Effector memory CD4-positive, alpha-beta T cell (primary cell): Measurements from ENCODE around the gene HSPA1L.
A peak's percentile ranks its signal among the peaks of the same experiment; 100 is the strongest.
"Not testable (repeated sequence)": the region's sequence is repeated elsewhere in the genome, so short reads cannot be mapped to it uniquely, and the experiment has no call there.

Experiments
- DNase-seq, 3 donors: peaks; one replicate each; pipeline ENCODE4 v3.0.0-alpha.2; 2020
- H3K27ac ChIP-seq: 2 replicates; pipeline ENCODE4 v1.7.0; 2013; ENCODE audit warnings: mild to moderate bottlenecking, low read length, moderate library complexity; ENCODE audit not compliant: insufficient read depth, poor library complexity, severe bottlenecking
- H3K27me3 ChIP-seq: replicated peaks from 2 replicates; pipeline ENCODE4 v1.7.0; 2013; ENCODE audit warnings: mild to moderate bottlenecking, low read length; ENCODE audit not compliant: insufficient read depth, control insufficient read depth, poor library complexity, severe bottlenecking
- H3K36me3 ChIP-seq: 2 replicates; pipeline ENCODE4 v1.7.0; 2013; ENCODE audit warnings: mild to moderate bottlenecking, low read length, moderate library complexity; ENCODE audit not compliant: control insufficient read depth, insufficient read depth
- H3K4me1 ChIP-seq: 2 replicates; pipeline ENCODE4 v1.7.0; 2013; ENCODE audit warnings: low read length, mild to moderate bottlenecking; ENCODE audit not compliant: control insufficient read depth, insufficient read depth, poor library complexity, severe bottlenecking
- H3K4me3 ChIP-seq: 2 replicates; pipeline ENCODE4 v1.7.0; 2013; ENCODE audit warnings: low read length, low read depth, mild to moderate bottlenecking; ENCODE audit not compliant: insufficient read depth, poor library complexity, severe bottlenecking
- H3K9me3 ChIP-seq: 2 replicates; pipeline ENCODE4 v1.7.0; 2013; ENCODE audit warnings: mild to moderate bottlenecking, low read length, moderate library complexity; ENCODE audit not compliant: control insufficient read depth
- total RNA-seq, 3 donors: gene quantifications; one replicate each; lab custom pipeline; 2026; lab: John Stamatoyannopoulos, UW

The HSPA1L gene
- 7.4 to 9.1 (median 9.1) reads per million in 3 donors for total RNA-seq

DNA sequence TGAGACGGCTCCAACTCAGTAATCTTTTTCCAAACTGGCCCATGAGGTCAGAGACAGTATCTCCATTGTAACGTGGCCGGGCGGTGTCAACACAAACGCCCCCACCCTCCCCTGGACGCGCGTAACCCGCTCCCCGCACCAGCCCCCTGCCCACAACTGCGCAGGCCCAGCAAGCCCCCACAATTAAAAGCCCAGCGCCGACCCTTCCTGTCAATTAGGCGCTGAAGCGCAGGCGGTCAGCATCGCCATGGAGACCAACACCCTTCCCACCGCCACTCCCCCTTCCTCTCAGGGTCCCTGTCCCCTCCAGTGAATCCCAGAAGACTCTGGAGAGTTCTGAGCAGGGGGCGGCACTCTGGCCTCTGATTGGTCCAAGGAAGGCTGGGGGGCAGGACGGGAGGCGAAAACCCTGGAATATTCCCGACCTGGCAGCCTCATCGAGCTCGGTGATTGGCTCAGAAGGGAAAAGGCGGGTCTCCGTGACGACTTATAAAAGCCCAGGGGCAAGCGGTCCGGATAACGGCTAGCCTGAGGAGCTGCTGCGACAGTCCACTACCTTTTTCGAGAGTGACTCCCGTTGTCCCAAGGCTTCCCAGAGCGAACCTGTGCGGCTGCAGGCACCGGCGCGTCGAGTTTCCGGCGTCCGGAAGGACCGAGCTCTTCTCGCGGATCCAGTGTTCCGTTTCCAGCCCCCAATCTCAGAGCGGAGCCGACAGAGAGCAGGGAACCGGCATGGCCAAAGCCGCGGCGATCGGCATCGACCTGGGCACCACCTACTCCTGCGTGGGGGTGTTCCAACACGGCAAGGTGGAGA lies at the start of gene HSPA1L, which contains the start of gene HSPA1A:
Gene HSPA1L, minus strand, starts transcription at position 259 of the 814 bp plus-strand sequence. CDS start 3,311 bp downstream, outside the sequence.
Gene HSPA1A, plus strand, starts transcription at position 519 of the 814 bp plus-strand sequence. Its CDS starts 214 bp downstream, at position 733.
- DNase-seq, result peak; percentile 50 to 72 (median 52)
- Histone ChIP-seq H3K36me3 (peaks cover 12% of the 10 kb centered on the region), H3K9me3 (no peaks in the 10 kb centered on the region), H3K4me1 (peaks cover 23% of the 10 kb centered on the region), H3K27ac (peak within 1 kb of the TSS; percentile 81), H3K27me3 (no peaks in the 10 kb centered on the region), H3K4me3 (peak within 1 kb of the TSS; percentile 92)

DNA sequence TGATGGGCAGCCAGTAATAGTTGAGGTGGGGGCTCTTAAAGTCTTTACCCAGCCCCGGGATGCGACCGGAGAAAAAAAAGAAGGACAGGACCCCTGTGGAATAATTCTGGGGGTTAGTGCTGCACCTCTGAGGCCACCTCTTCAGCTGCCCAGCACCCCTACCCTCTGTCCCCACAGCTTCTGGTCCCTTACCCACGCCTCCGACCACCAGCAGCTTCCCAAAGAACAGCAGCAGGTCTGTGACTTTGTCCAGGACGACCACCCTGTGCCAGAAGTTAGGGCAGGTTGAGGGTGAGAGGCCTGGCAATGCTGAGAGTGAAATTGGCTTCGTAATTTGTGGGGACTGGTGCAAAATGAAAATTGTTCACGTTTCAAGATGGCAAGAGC lies 49.7 kb upstream of the HSPA1L start:
- H3K36me3 ChIP-seq, result peaks cover 9% of the 10 kb centered on the region
- DNase-seq, result no peak
- H3K4me3 ChIP-seq, result no peak overlapping the region
- no peak overlapping the region for H3K27ac ChIP-seq
- no peaks in the 10 kb centered on the region for H3K9me3 ChIP-seq
- H3K27me3 ChIP-seq, result no peaks in the 10 kb centered on the region
- H3K4me1 ChIP-seq, result peaks cover 16% of the 10 kb centered on the region

GRCh38 chr6:31864123-31864562 lies 49.1 kb upstream of the HSPA1L start:
- H3K27me3 ChIP-seq, H3K9me3 ChIP-seq, DNase-seq: not testable (repeated sequence)
- H3K36me3 ChIP-seq, result peaks cover 15% of the 10 kb centered on the region
- H3K27ac ChIP-seq, result peak overlapping the region; percentile 87
- peak overlapping the region; percentile 56 for H3K4me3 ChIP-seq
- peaks cover 16% of the 10 kb centered on the region for H3K4me1 ChIP-seq

GRCh38 chr6:31862344-31863235 lies 47.5 kb upstream of the HSPA1L start, which contains the start of gene NEU1:
NEU1 (minus strand) TSS chr6:31862821; CDS start chr6:31862776, 45 bp downstream.
- Histone ChIP-seq H3K4me3 (peak within 1 kb of the TSS; percentile 78), H3K4me1 (peaks cover 16% of the 10 kb centered on the region), H3K36me3 (peaks cover 17% of the 10 kb centered on the region), H3K9me3 (no peaks in the 10 kb centered on the region), H3K27ac (peak within 1 kb of the TSS; percentile 89), H3K27me3 (no peaks in the 10 kb centered on the region)
- peak; percentile 100 for DNase-seq

- Histone ChIP-seq H3K9me3 (no peaks in the 10 kb centered on the region), H3K36me3 (peaks cover 17% of the 10 kb centered on the region), H3K27ac (peak overlapping the region; percentile 89), H3K4me1 (peaks cover 16% of the 10 kb centered on the region), H3K4me3 (peak overlapping the region; percentile 78), H3K27me3 (no peaks in the 10 kb centered on the region)
- DNase-seq, result no peak
Observed at GRCh38 chr6:31861919-31862343, 46.8 kb upstream of the HSPA1L start.

- Histone ChIP-seq H3K4me3 (no peak overlapping the region), H3K27ac (no peak overlapping the region), H3K9me3 (no peaks in the 10 kb centered on the region), H3K27me3 (no peaks in the 10 kb centered on the region), H3K4me1 (peaks cover 16% of the 10 kb centered on the region), H3K36me3 (peaks cover 17% of the 10 kb centered on the region)
- DNase-seq, result no peak
Observed at GRCh38 chr6:31861150-31861549, 46.1 kb upstream of the HSPA1L start.

- Histone ChIP-seq H3K36me3 (peaks cover 17% of the 10 kb centered on the region), H3K4me1 (peaks cover 16% of the 10 kb centered on the region), H3K27ac (no peak overlapping the region), H3K27me3 (no peaks in the 10 kb centered on the region), H3K9me3 (no peaks in the 10 kb centered on the region), H3K4me3 (no peak overlapping the region)
- DNase-seq, result no peak
Observed at GRCh38 chr6:31860349-31860748, 45.3 kb upstream of the HSPA1L start.

DNA sequence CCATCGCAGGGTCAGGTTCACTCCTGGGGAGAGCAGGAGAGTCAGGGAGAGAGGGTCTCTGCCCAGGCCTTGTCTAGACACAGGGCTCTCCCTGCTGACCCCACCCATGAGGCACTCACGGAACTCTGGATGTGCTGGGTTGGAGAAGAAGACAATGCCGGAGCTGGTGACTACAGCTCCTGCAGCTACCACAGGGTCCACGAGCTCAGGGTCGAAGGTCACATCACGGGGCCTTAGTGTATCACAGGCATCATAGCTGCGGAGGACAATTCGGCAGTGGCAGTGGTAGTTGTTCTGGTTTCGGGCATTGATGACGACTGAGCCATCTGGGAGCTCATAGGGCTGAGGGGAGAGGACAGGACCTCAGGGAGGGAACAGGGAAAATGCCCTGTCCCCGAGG lies 44.8 kb upstream of the HSPA1L start:
- H3K4me1 ChIP-seq, result peaks cover 16% of the 10 kb centered on the region
- H3K27me3 ChIP-seq, result no peaks in the 10 kb centered on the region
- no peak overlapping the region for H3K4me3 ChIP-seq
- no peak for DNase-seq
- no peak overlapping the region for H3K27ac ChIP-seq
- H3K36me3 ChIP-seq, result peaks cover 17% of the 10 kb centered on the region
- no peaks in the 10 kb centered on the region for H3K9me3 ChIP-seq

DNA sequence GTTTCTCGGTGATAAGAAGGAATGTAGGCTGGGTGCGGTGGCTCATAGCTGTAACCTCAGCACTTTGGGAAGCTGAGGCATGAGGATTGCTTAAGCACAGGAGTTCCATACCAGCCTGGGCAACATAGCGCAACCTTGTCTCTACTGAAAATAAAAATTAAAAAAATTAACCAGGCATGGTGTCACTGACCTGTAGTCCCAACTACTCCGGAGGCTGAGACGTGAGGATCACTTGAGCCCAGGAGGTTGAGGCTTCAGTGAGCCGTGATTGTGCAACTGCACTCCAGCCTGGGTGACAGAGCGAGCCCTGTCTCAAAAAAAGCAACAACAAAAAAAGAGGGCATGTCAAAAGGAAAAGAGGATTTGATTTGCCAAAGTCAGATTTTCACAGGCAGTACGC lies 43.6 kb upstream of the HSPA1L start:
- Histone ChIP-seq H3K36me3 (peaks cover 17% of the 10 kb centered on the region), H3K4me3 (no peak overlapping the region), H3K27ac (no peak overlapping the region), H3K4me1 (peaks cover 10% of the 10 kb centered on the region), H3K9me3 (no peaks in the 10 kb centered on the region), H3K27me3 (no peaks in the 10 kb centered on the region)
- no peak for DNase-seq
